ENCODE measurements around the gene ZNF618.

Gene ZNF618

GRCh38 chr9:113957351-113957750 is 81.2 kb downstream of the ZNF618 start:
- no peak for DNase-seq (ENCODE audit: low read depth)

- DNase-seq (ENCODE audit: low read depth) = peak; percentile 96
These were observed 81.8 kb downstream of the ZNF618 start for GRCh38 chr9:113957821-113958341.

DNA sequence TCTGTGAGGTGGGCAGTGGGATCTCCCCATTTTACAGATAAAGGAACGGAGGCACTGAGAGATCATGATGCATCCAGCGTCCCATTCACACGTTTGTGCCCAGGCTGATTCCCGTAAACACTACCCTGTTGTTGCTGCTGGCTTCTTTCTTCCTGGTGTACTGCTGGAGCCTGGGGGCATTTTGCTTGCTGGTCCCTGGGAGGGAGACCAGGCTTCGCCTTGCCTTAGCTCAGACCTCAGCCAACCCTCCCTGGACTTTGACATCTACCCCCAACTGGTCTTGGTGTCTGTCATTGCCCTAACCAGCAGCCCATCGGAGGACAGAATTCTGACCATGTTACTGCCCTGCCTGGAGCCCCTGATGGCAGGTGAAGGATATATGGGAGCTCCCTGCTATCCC is 82.4 kb downstream of the ZNF618 start:
- peak; percentile 9 for DNase-seq (ENCODE audit: low read depth)

DNA sequence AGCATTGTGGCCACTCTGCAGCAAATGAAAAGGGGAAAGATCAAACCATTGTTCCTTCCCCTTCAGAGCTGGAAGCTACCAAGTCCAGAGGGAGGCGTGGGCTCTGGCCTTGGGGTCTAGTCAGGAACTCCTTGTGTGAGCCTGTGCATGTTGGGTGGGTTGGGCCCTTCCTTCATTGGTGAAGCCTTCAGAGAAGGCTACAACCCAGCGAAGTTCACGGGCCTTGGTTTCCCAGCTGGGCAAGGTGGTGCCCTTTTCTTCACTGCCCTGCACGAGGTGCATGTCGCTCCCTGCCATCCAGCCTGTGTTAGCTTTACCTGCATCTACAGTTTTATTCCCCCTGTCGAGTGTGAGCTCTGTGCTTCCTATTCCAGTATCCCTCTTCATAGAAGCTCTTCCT is 84.7 kb downstream of the ZNF618 start:
- no peak for DNase-seq (ENCODE audit: low read depth)

DNA sequence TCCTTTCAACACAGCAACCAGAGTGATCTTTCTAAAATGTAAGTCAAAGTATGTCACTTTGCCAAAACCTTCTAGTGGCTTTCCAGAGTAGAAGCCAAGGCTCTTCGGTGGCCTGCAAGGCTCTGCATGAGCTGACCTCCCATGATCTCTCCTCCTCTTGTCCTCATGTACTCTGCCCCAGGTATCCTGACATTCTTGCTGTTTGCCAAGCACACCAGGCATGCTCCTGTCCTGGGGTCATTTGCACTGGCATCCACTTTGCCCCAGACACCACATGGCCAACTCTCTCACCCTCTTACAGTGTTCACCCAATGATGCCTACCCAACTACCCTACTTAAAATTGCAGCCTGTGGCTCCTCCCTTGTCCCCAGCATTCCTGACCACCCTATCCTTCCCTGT is 86.3 kb downstream of the ZNF618 start:
- DNase-seq (ENCODE audit: low read depth) = no peak

- peak; percentile 72 for DNase-seq (ENCODE audit: low read depth)
These were observed 87.0 kb downstream of the ZNF618 start for GRCh38 chr9:113963017-113963620.

DNA sequence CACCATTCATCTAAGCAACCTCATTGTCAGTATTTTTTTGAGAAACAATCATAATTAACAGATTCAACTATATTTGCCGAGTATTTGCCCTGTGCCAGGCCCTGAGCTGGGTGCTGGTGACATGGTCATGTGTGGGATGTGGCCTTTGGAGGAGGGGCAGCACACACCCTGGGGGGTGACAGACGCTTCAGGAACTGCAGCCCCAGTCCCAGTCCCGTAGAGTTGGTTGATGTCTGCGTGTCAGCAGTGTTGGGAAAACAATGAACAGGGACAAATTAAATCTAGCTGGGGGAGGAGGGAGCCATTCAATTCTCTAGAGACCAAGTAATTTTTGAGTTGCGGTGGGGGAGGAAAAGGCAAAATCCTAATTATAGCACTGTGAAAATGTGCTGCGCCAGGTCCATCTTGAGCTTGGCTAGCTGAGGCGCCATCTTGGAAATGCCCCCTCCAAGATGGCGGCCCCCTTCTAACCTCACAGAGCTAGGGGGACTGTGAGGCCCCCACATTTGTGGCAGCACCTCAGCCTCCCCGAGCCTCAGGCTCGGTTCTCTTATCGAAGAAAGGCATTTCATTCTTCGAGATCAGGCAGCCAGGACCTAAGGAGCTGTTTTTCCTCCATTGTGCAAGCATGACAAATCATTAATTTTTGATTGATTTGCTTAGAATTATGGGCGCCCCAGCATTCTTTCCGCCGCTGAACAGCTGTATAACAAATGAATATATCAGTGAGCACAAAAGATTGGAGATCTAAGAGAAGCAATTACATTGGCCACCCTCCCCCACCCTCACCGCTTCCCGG is 87.8 kb downstream of the ZNF618 start:
- no peak for DNase-seq (ENCODE audit: low read depth)

DNA sequence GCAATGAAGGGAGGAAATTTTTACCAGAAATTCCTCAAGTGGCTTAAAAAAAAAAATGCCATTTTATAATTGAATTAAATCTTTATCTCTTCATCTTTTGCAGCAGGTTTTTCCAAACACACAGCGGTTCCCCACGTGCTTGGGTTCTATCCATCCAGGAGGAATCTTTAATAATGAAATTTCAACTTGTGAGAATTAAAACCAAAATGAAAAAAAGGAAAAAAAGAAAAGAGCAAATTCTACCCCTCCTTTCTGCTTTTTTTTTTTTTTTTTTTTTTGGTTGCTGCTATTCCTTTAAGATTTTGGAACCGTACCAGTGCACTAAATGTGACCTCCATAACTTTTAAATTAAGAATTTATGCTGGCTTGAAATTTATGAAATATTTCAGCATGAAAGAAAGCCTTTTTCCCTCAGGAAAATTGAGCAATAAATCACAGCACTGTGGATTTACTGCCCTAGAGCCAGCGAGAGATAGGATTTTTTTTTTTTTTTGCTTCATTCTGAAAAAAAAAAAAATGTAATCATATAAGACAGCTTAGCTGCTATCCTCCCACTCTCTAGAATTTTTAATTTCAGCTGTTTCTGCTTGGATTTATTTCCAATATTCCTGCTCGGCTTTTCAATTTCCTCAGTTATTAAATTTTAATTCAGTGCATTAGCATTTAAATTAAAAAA is 88.5 kb downstream of the ZNF618 start:
- DNase-seq (ENCODE audit: low read depth) = no peak

DNA sequence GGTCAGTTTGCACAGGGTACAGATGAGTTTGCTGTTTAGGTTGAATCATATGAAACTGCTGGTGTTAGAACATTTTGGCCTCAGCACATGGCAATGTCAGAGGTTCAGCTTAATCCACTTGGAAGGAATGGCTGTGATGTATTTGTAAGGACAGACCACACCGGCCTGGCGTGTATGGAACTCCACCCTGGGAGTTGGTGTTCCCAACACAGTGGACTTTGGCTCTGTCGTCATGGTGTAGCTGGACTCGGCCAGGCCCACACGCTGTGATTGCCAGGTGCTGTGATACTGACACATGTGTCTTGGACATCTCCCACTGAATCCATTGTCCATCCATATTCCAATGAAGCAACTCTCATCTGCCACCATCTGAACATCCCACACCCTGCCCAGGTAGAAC is 90.3 kb downstream of the ZNF618 start:
- no peak for DNase-seq (ENCODE audit: low read depth)

DNA sequence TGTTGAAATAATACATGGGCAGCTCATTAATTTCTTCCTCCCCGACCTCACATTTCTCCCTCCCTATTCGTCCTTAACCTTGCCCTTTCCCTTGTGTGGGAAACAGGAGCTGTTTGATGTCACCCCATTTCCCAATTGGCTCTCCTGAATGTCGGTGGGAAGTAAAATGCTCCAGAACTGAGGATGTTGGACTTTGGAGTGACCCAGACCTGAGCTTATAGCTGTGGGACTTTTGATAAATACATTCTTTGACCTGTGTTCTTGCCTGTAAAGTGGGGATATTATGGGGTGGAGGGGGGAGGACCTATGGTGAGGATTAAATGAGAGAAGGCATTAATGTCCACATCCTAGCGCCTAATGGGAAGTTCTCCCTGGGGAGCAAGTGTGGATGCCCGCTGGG is 91.3 kb downstream of the ZNF618 start:
- no peak for DNase-seq (ENCODE audit: low read depth)

GRCh38 chr9:113969343-113969742 is 93.2 kb downstream of the ZNF618 start:
- no peak for DNase-seq (ENCODE audit: low read depth)

DNA sequence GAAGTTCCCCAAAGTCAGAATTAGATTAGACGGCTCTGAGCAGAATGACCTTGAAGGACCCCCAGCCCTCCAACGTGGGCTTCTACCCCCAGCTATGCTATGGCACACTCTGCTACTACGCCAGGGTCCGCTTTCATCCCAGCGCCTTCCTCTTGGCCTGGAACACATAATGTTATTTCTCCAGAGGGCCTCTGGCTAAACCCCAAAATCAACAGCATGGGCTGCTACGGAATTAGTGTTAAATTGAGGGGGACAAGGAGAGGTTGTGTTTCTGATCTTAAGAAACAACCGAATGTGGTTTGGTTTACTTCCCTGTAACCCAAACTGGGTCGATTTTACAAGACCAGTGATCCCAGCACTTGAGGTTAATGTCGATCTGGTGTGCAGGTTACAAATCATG is 97.1 kb downstream of the ZNF618 start:
- no peak for DNase-seq (ENCODE audit: low read depth)

GRCh38 chr9:113973963-113974413 is 97.9 kb downstream of the ZNF618 start:
- peak; percentile 54 for DNase-seq (ENCODE audit: low read depth)

GRCh38 chr9:113976915-113977314 is 100.8 kb downstream of the ZNF618 start:
- no peak for DNase-seq (ENCODE audit: low read depth)

GRCh38 chr9:113978725-113979342 is 102.7 kb downstream of the ZNF618 start:
- peak; percentile 51 for DNase-seq (ENCODE audit: low read depth)

GRCh38 chr9:113979343-113980127 is 103.4 kb downstream of the ZNF618 start:
- DNase-seq (ENCODE audit: low read depth) = peak; percentile 49

DNA sequence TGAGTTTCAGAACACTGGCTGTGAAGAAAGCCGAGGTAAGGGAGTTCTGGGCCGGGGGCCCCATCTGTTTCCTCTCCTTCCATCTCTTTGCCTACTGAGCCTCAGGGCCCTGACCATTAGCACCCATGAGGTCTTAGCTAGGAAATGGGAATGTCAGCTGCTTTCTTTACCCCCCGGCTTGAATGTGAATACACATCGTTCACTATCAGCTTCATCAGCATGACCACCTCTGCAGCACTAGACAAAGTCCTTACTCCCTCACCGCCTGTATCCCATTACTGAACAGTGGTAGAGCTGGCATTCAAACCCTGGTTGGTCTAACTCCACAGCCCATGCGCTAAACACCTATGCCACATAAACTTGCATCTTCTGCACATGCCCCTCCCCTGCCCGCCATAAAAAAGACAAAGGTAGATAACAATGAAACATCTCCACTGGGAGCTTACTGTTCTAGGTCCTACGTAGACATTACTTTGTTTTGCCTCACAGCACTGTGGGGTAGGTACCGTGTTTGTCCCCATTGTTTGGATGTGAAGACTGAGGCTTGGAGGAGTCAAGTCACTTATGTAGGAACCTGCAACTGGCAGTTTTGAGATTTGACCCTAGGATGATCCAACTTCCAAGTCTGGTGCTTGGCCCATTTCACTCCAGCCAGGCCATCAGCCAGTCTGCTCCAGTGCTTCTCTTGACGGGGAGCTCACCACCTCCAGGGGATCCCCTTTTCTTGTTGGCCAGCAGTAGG is 108.7 kb downstream of the ZNF618 start:
- DNase-seq (ENCODE audit: low read depth) = no peak

GRCh38 chr9:113985968-113986585 is 110.0 kb downstream of the ZNF618 start:
- peak; percentile 47 for DNase-seq (ENCODE audit: low read depth)

DNA sequence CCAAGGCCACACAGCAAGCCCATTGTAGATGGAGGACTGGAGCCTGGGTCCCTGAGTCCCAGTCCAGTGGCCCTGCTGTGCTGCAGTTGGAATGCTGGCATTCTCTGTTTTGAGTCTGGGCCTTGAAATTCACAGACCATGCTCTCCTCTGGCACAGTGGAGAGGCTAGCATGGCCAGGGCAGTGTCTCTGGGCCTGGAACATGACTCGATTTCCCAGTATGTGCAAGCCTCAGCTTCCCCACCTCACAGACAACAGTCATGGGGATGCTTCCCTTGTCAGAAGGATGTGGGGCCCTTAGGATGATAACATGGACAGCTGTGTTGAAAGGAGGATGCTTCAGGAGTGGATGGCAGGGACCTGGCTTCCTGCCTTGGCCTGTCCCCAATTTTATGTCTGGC is 110.8 kb downstream of the ZNF618 start:
- no peak for DNase-seq (ENCODE audit: low read depth)

- no peak for DNase-seq (ENCODE audit: low read depth)
These were observed 111.4 kb downstream of the ZNF618 start for GRCh38 chr9:113987526-113987925.
